ENCODE measurements around the gene MOCOS. TPM values are rescaled to one million over a fixed set of nuclear protein-coding genes. Genes with fewer than 3 reads are reported as not detected.

Gene MOCOS
- total and polyA plus RNA-seq, 2 of the 8 experiments (the other 6 are each of a cell fraction or from before 2014, with no cell fraction given) = 4.7 to 5.8 TPM

GRCh38 chr18:36249392-36249791 is 62.1 kb downstream of the MOCOS start:
- DNase-seq (ENCODE audit: low read depth in 1 of 2, low spot score in 2 of 2) = peak in 1 of 2 experiments; percentile 27
- H3K36me3 ChIP-seq (ENCODE audit: control insufficient read depth in 2 of 4, insufficient read depth in 4 of 4, low read length in 3 of 4) = peaks cover 0 to 9% (median 0%) of the 10 kb centered on the region in 4 experiments; a peak in 2 of 8 replicates
- no peak overlapping the region for H4K5ac ChIP-seq (ENCODE audit: insufficient read length, low read depth, low read length)
- no peak overlapping the region for H3K23ac ChIP-seq (ENCODE audit: insufficient read length)
- no peak overlapping the region for H3K56ac ChIP-seq (replicated peaks; ENCODE audit: insufficient read length, low read depth, low read length)
- H4K91ac ChIP-seq (replicated peaks; ENCODE audit: insufficient read length, low read length) = no peak overlapping the region
- no peak overlapping the region for H3K27ac ChIP-seq (ENCODE audit: low read depth, low read length)
- H3K79me1 ChIP-seq (ENCODE audit: low read depth, low read length) = no peaks in the 10 kb centered on the region
- H3K4me3 ChIP-seq (ENCODE audit: extremely low read depth in 1 of 4, insufficient read depth in 2 of 4, low read depth in 3 of 4, low read length in 4 of 4) = no peak overlapping the region
- H3K9me3 ChIP-seq (ENCODE audit: insufficient read depth in 2 of 2, low read depth in 1 of 2, low read length in 1 of 2) = no peaks in the 10 kb centered on the region
- H3K14ac ChIP-seq (ENCODE audit: insufficient read length) = no peak overlapping the region
- H2AFZ ChIP-seq (ENCODE audit: low read length) = no peak overlapping the region
- no peak overlapping the region for H4K8ac ChIP-seq (ENCODE audit: extremely low read depth, insufficient read depth, low read length)
- peaks cover 0 to 3% (median 0%) of the 10 kb centered on the region in 4 experiments; a peak in 1 of 7 replicates for H3K4me1 ChIP-seq (replicated peaks in 1 of 4; ENCODE audit: control insufficient read depth in 3 of 4, insufficient read depth in 4 of 4, low read length in 3 of 4)
- ChIA-PET POLR2A (ENCODE audit: partially characterized antibody) (no interaction called here), CTCF (ENCODE audit: partially characterized antibody) (interaction anchor here (0.6 to 0.8 kb wide), 2 partner anchors 8 to 16 kb away, joined by 3 read pairs; no protein-coding TSS in a partner anchor)
- no peak overlapping the region for H2AK5ac ChIP-seq (ENCODE audit: low read depth, low read length)
- no peak overlapping the region for H2BK20ac ChIP-seq (ENCODE audit: low read length)
- H3K27me3 ChIP-seq (replicated peaks in 1 of 4; ENCODE audit: control insufficient read depth in 3 of 4, extremely low read depth in 1 of 4, insufficient read depth in 3 of 4, low read length in 3 of 4) = no peaks in the 10 kb centered on the region
- H2BK5ac ChIP-seq (ENCODE audit: low read depth, low read length) = no peak overlapping the region
- no peak for FAIRE-seq
- H2BK15ac ChIP-seq (ENCODE audit: low read length) = no peak overlapping the region
- no peak overlapping the region for H3K9ac ChIP-seq (replicated peaks in 1 of 4; ENCODE audit: extremely low read depth in 1 of 4, low read depth in 3 of 4, low read length in 3 of 4)
- peaks cover 2% of the 10 kb centered on the region; the same call in 1 of the 2 replicates for H3K23me2 ChIP-seq (ENCODE audit: low read depth, low read length)
- H2BK12ac ChIP-seq (ENCODE audit: low read depth, low read length) = no peak overlapping the region
- H2BK120ac ChIP-seq (replicated peaks; ENCODE audit: low read depth, low read length) = no peak overlapping the region
- no peak overlapping the region for H3K18ac ChIP-seq (ENCODE audit: extremely low read depth, low read length)
- no peaks in the 10 kb centered on the region for H3K79me2 ChIP-seq (ENCODE audit: control insufficient read depth in 1 of 2, insufficient read depth in 2 of 2, low read length in 2 of 2)
- H4K20me1 ChIP-seq (replicated peaks in 1 of 2; ENCODE audit: control insufficient read depth in 1 of 2, insufficient read depth in 2 of 2, low read length in 2 of 2) = no peaks in the 10 kb centered on the region
- no peak overlapping the region for H3K4ac ChIP-seq (replicated peaks; ENCODE audit: insufficient read length, low read depth, low read length)
- H3K4me2 ChIP-seq (ENCODE audit: insufficient read depth in 1 of 2, low read depth in 2 of 2, low read length in 2 of 2) = no peak overlapping the region
- TF ChIP-seq TBP (IDR thresholded peaks at IDR 0.05; ENCODE audit: low read depth, low read length) (no peak), ZNF274 (IDR thresholded peaks at IDR 0.05; ENCODE audit: borderline replicate concordance, extremely low read depth, low read length) (no peak), POU5F1 (IDR thresholded peaks at IDR 0.05; ENCODE audit: low read depth, low read length) (no peak), MAX (IDR thresholded peaks at IDR 0.05) (no peak), SRF (IDR thresholded peaks at IDR 0.05; ENCODE audit: low read depth, low read length) (no peak), KDM1A (IDR thresholded peaks at IDR 0.05; ENCODE audit: borderline replicate concordance, low read length) (no peak), TCF12 (IDR thresholded peaks at IDR 0.05; ENCODE audit: low read depth, low read length) (no peak), EGR1 (IDR thresholded peaks at IDR 0.05; ENCODE audit: borderline replicate concordance, low read depth, low read length) (no peak), E2F6 (IDR thresholded peaks at IDR 0.05) (no peak), SIN3A (conservative IDR thresholded peaks at IDR 0.05 in 1 of 2, IDR thresholded peaks at IDR 0.05 in 1 of 2; ENCODE audit: low read depth in 1 of 2, low read length in 2 of 2) (no peak), CEBPB (IDR thresholded peaks at IDR 0.05; ENCODE audit: low read depth, low read length) (no peak), SIX5 (IDR thresholded peaks at IDR 0.05; ENCODE audit: low read depth, low read length) (no peak), PHF8 (conservative IDR thresholded peaks at IDR 0.05; ENCODE audit: low read depth, low read length) (no peak), CREB1 (IDR thresholded peaks at IDR 0.05) (no peak), RAD21 (IDR thresholded peaks at IDR 0.05 in 1 of 2, conservative IDR thresholded peaks at IDR 0.05 in 1 of 2; ENCODE audit: low read depth in 2 of 2, low read length in 2 of 2) (no peak)

Measured in H1 (cell line).